GM23248 (cell line): ENCODE measurements around the gene MAML3. TPM values are rescaled to one million over a fixed set of nuclear protein-coding genes. Genes with fewer than 3 reads are reported as not detected.

Experiments
- DNase-seq: peaks from one replicate; pipeline ENCODE4 v3.0.0-alpha.2; 2015
- H2AFZ ChIP-seq: fragments of 200-600 bp; sonication (generic); 2 replicates; pipeline ENCODE4 v1.6.1; 2016; ENCODE audit warnings: antibody characterized with exemption
- H3F3A ChIP-seq: fragments of 200-600 bp; sonication (generic); 2 replicates; pipeline ENCODE4 v1.6.1; 2016; ENCODE audit warnings: mild to moderate bottlenecking, antibody characterized with exemption, mixed run types; ENCODE audit not compliant: insufficient read depth
- H3K27ac ChIP-seq: fragments of 200-600 bp; sonication (generic); 2 replicates; pipeline ENCODE4 v1.5.1; 2016; ENCODE audit warnings: mild to moderate bottlenecking
- H3K27me3 ChIP-seq: fragments of 200-600 bp; sonication (generic); replicated peaks from 2 replicates; pipeline ENCODE4 v1.6.1; 2016; ENCODE audit warnings: mild to moderate bottlenecking; ENCODE audit not compliant: insufficient read depth
- H3K36me3 ChIP-seq: fragments of 200-600 bp; sonication (generic); 2 replicates; pipeline ENCODE4 v1.6.1; 2016; ENCODE audit warnings: low read depth, mild to moderate bottlenecking
- H3K4me1 ChIP-seq: fragments of 200-600 bp; sonication (generic); 2 replicates; pipeline ENCODE4 v1.6.1; 2016; ENCODE audit warnings: mild to moderate bottlenecking; ENCODE audit not compliant: insufficient read depth
- H3K4me2 ChIP-seq: fragments of 200-600 bp; sonication (generic); one replicate; pipeline ENCODE4 v1.6.1; 2016; ENCODE audit warnings: mild to moderate bottlenecking; ENCODE audit not compliant: unreplicated experiment
- H3K4me3 ChIP-seq: fragments of 200-600 bp; sonication (generic); 2 replicates; pipeline ENCODE4 v1.5.1; 2016; ENCODE audit warnings: mild to moderate bottlenecking
- H3K79me2 ChIP-seq: fragments of 200-600 bp; sonication (generic); 2 replicates; pipeline ENCODE4 v1.6.1; 2016; ENCODE audit warnings: mild to moderate bottlenecking; ENCODE audit not compliant: insufficient read depth
- H3K9ac ChIP-seq: fragments of 200-600 bp; sonication (generic); 2 replicates; pipeline ENCODE4 v1.6.1; 2016; ENCODE audit warnings: mild to moderate bottlenecking
- H3K9me2 ChIP-seq: fragments of 200-600 bp; sonication (generic); 2 replicates; pipeline ENCODE4 v1.6.1; 2016; ENCODE audit warnings: mixed run types, mild to moderate bottlenecking, moderate library complexity; ENCODE audit not compliant: insufficient read depth
- H3K9me3 ChIP-seq: fragments of 200-600 bp; sonication (generic); one replicate; pipeline ENCODE4 v1.6.1; 2017; ENCODE audit warnings: low read depth
- H4K20me1 ChIP-seq: fragments of 200-600 bp; sonication (generic); 2 replicates; pipeline ENCODE4 v1.6.0; 2016; ENCODE audit not compliant: insufficient read depth
- EZH2 ChIP-seq: fragments of 200-600 bp; sonication (generic); IDR thresholded peaks from 2 replicates; pipeline ENCODE4 v1.6.1; 2018; ENCODE audit warnings: antibody characterized with exemption, mild to moderate bottlenecking; ENCODE audit not compliant: insufficient read depth, poor library complexity, severe bottlenecking
- EZH2phosphoT487 ChIP-seq: fragments of 200-600 bp; sonication (generic); IDR thresholded peaks from 2 replicates; pipeline ENCODE4 v1.6.1; 2018; ENCODE audit warnings: antibody characterized with exemption, moderate library complexity, mild to moderate bottlenecking, low read depth; ENCODE audit not compliant: insufficient read depth
- WGBS, 2 experiments: methylation state at CpG; one replicate each; pipeline ENCODE4 v1.1.6; 2015 to 2017; ENCODE audit warnings: low lambda C conversion rate in 2 of 2, low coverage in 1 of 2; ENCODE audit errors: missing lambda C conversion rate in 2 of 2; 5-methylcytosine and 5-hydroxymethylcytosine counted together
- in situ Hi-C: fragments of 300-500 bp; cut with MboI; formaldehyde crosslinking; loops from 2 replicates; pipeline ENCODE4 v1.15.0; 2020
- polyA plus RNA-seq: library from polyadenylated mRNA; unstranded; fragments of >200 nt; fragmentation: Nextera tagmentation; extraction: Ambion mirVana; gene quantifications from 2 replicates; pipeline ENCODE4 v1.2.1, GENCODE V29; 2016
- total RNA-seq: library from RNA; depleted of rRNA; stranded (reverse); fragments of >200 nt; shearing (Covaris generic); gene quantifications from 2 replicates; pipeline ENCODE4 v1.2.3, GENCODE V29; 2014

MAML3 gene
- total and polyA plus RNA-seq, 2 experiments from 2014 or later, result 0.96 to 1.5 TPM

GRCh38 chr4:140047017-140047640 lies 106.9 kb downstream of the MAML3 start:
- no peak for DNase-seq
- H4K20me1 ChIP-seq, result no peaks in the 10 kb centered on the region
- H3K9me2 ChIP-seq, result no peaks in the 10 kb centered on the region
- H3K27ac ChIP-seq, result no peak overlapping the region
- H3K4me3 ChIP-seq, result no peak overlapping the region
- H3K4me2 ChIP-seq, result no peak overlapping the region
- WGBS, 2 experiments, result 87 to 89% methylated on average over 17 of the region's 17 CpGs
- H3F3A ChIP-seq, result peaks cover 16% of the 10 kb centered on the region
- H3K36me3 ChIP-seq, result no peaks in the 10 kb centered on the region
- H3K9ac ChIP-seq, result no peak overlapping the region
- no peaks in the 10 kb centered on the region for H3K9me3 ChIP-seq
- H2AFZ ChIP-seq, result no peak overlapping the region
- TF ChIP-seq EZH2phosphoT487, result no peak
- TF ChIP-seq EZH2, result no peak
- H3K27me3 ChIP-seq, result no peaks in the 10 kb centered on the region
- H3K4me1 ChIP-seq, result peaks cover 11% of the 10 kb centered on the region
- H3K79me2 ChIP-seq, result no peaks in the 10 kb centered on the region
- in situ Hi-C loops, result no loop called here

DNA sequence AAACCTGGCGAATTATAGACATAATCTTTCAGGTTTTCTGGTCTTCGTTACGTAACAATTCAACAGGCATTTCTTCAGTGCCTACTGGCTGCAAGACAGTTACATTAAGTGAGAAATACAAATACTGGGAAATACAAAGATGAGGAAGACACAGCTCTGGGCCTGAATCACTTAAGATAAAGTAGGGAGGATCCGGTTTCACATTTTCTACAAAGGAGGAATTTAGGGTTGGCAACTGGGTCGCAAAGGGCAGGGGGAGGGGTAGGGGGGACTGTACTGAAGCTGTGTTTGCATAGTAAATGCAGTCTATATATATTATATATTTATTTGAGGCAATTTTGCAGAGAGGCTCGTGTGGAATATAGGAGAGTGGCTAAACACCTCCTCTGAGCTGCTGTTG lies 107.4 kb downstream of the MAML3 start:
- Histone ChIP-seq H3K27me3 (no peaks in the 10 kb centered on the region), H2AFZ (no peak overlapping the region), H3F3A (peaks cover 16% of the 10 kb centered on the region), H3K4me2 (no peak overlapping the region), H3K79me2 (no peaks in the 10 kb centered on the region), H3K9ac (no peak overlapping the region), H3K36me3 (no peaks in the 10 kb centered on the region), H3K4me3 (no peak overlapping the region), H3K4me1 (peaks cover 11% of the 10 kb centered on the region), H4K20me1 (no peaks in the 10 kb centered on the region), H3K9me2 (no peaks in the 10 kb centered on the region), H3K9me3 (no peaks in the 10 kb centered on the region), H3K27ac (no peak overlapping the region)
- in situ Hi-C loops, result no loop called here
- TF ChIP-seq EZH2 (no peak), EZH2phosphoT487 (no peak)
- WGBS, 2 experiments, result 90 to 92% methylated on average over 6 of the region's 6 CpGs
- no peak for DNase-seq

DNA sequence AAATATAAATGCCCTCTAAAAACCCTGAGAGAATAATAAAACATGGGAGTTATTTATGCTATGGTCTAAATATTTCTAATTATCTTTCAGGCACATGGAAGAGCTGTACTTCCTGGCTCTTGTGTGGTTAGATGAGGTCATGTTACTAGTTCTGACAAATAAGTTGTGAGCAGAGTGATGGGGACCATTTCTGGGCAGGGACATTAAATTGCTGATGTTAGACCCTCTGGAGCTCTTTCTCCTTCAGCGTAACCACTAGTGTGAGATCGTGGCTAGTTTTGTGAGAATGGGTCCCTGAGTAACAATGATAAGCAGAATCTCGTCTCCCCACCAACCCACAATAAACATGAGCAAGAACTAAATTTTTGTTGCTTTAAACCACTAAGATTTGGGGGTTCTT lies 108.0 kb downstream of the MAML3 start:
- no peak overlapping the region for H3K4me2 ChIP-seq
- no peaks in the 10 kb centered on the region for H4K20me1 ChIP-seq
- no peaks in the 10 kb centered on the region for H3K79me2 ChIP-seq
- no peaks in the 10 kb centered on the region for H3K27me3 ChIP-seq
- peaks cover 11% of the 10 kb centered on the region for H3K4me1 ChIP-seq
- no peaks in the 10 kb centered on the region for H3K36me3 ChIP-seq
- DNase-seq, result no peak
- 98 to 100% methylated on average over 3 of the region's 3 CpGs for WGBS, 2 experiments
- no peaks in the 10 kb centered on the region for H3K9me3 ChIP-seq
- no peak for TF ChIP-seq EZH2
- TF ChIP-seq EZH2phosphoT487, result no peak
- H3K9ac ChIP-seq, result no peak overlapping the region
- H3K27ac ChIP-seq, result no peak overlapping the region
- no peak overlapping the region for H3K4me3 ChIP-seq
- in situ Hi-C loops, result no loop called here
- no peaks in the 10 kb centered on the region for H3K9me2 ChIP-seq
- no peak overlapping the region for H2AFZ ChIP-seq
- peaks cover 16% of the 10 kb centered on the region for H3F3A ChIP-seq

- Histone ChIP-seq H2AFZ (no peak overlapping the region), H3K27me3 (no peaks in the 10 kb centered on the region), H3K36me3 (no peaks in the 10 kb centered on the region), H3K4me1 (peaks cover 3% of the 10 kb centered on the region; the same call in 1 of the 2 replicates), H3K9ac (no peak overlapping the region), H3K4me2 (no peak overlapping the region), H3K27ac (no peak overlapping the region), H3K4me3 (no peak overlapping the region), H4K20me1 (no peaks in the 10 kb centered on the region), H3K9me3 (no peaks in the 10 kb centered on the region), H3K79me2 (no peaks in the 10 kb centered on the region), H3K9me2 (no peaks in the 10 kb centered on the region), H3F3A (peaks cover 8% of the 10 kb centered on the region)
- TF ChIP-seq EZH2 (no peak), EZH2phosphoT487 (no peak)
- 53 to 65% methylated on average over 8 of the region's 8 CpGs for WGBS, 2 experiments
- no peak for DNase-seq
- in situ Hi-C loops, result no loop called here
These were observed 109.6 kb downstream of the MAML3 start for GRCh38 chr4:140044337-140044902.
